BJ (cell line): ENCODE measurements around the gene TMEM91. TPM values are rescaled to one million over a fixed set of nuclear protein-coding genes. Genes with fewer than 3 reads are reported as not detected.

ENCODE experiments used
- CTCF ChIA-PET: fragments of 350-600 bp; formaldehyde crosslinking; extraction: SDS; loops from one replicate; lab custom pipeline; 2021; ENCODE audit warnings: antibody characterized with exemption, inconsistent platforms; lab: Yijun Ruan, JAX
- POLR2A ChIA-PET: fragments of 300-600 bp; sonication (Branson Sonifier 250); formaldehyde crosslinking; extraction: SDS; loops from one replicate; lab custom pipeline; 2021; ENCODE audit warnings: antibody characterized with exemption; lab: Charles Lee
- DNase-seq: peaks from one replicate; pipeline ENCODE4 v3.0.0-alpha.2; 2011; ENCODE audit warnings: low read depth
- H3K27me3 ChIP-seq: 2 replicates; pipeline ENCODE4 v1.6.0; 2011; ENCODE audit warnings: low read length; ENCODE audit not compliant: control insufficient read depth, insufficient read depth
- H3K36me3 ChIP-seq: 2 replicates; pipeline ENCODE4 v1.5.1; 2011; ENCODE audit warnings: low read length; ENCODE audit not compliant: control insufficient read depth, insufficient read depth
- H3K4me3 ChIP-seq: 2 replicates; pipeline ENCODE4 v1.5.1; 2011; ENCODE audit warnings: low read depth, mild to moderate bottlenecking, control low read depth, low read length
- CTCF ChIP-seq: IDR thresholded peaks from 2 replicates; pipeline ENCODE4 v1.5.1; 2011; ENCODE audit warnings: low read depth, mild to moderate bottlenecking, control low read depth, inconsistent platforms, low read length, moderate library complexity; ENCODE audit not compliant: insufficient read depth
- polyA plus RNA-seq: library from polyadenylated mRNA; depleted of rRNA; stranded (reverse); fragments of >200 nt; gene quantifications from 2 replicates; pipeline ENCODE4 v1.2.3, GENCODE V29; 2011

TMEM91 gene
- polyA plus RNA-seq, 1 experiment: 5.1 TPM

- Histone ChIP-seq H3K4me3 (no peak overlapping the region), H3K36me3 (peaks cover 1% of the 10 kb centered on the region; the same call in 1 of the 2 replicates), H3K27me3 (no peaks in the 10 kb centered on the region)
- ChIA-PET POLR2A (no interaction called here), CTCF (interaction anchor here (1.0 to 1.1 kb wide), 2 partner anchors 8 to 90 kb away, joined by 3 to 4 read pairs; no protein-coding TSS in a partner anchor)
- no peak for DNase-seq
- no peak for TF ChIP-seq CTCF
These were observed 22.8 kb downstream of the TMEM91 start for GRCh38 chr19:41399091-41399490.

- POLR2A ChIA-PET: no interaction called here
- CTCF ChIA-PET: no interaction called here
- Histone ChIP-seq H3K27me3 (no peaks in the 10 kb centered on the region), H3K36me3 (peaks cover 1% of the 10 kb centered on the region; the same call in 1 of the 2 replicates), H3K4me3 (no peak overlapping the region)
- no peak for DNase-seq
- no peak for TF ChIP-seq CTCF
These were observed 23.2 kb downstream of the TMEM91 start for GRCh38 chr19:41399525-41399924.

- no peak overlapping the region for H3K4me3 ChIP-seq
- CTCF ChIA-PET: no interaction called here
- no peaks in the 10 kb centered on the region for H3K27me3 ChIP-seq
- no peak for DNase-seq
- POLR2A ChIA-PET: interaction anchor here (0.7 kb wide), 1 partner anchor 33 kb away, joined by 4 read pairs; no protein-coding TSS in a partner anchor
- peaks cover 1% of the 10 kb centered on the region; the same call in 1 of the 2 replicates for H3K36me3 ChIP-seq
- no peak for TF ChIP-seq CTCF
These were observed 25.1 kb downstream of the TMEM91 start for GRCh38 chr19:41401483-41401882.

- Histone ChIP-seq H3K4me3 (no peak overlapping the region), H3K36me3 (peaks cover 1% of the 10 kb centered on the region; the same call in 1 of the 2 replicates), H3K27me3 (no peaks in the 10 kb centered on the region)
- ChIA-PET CTCF (no interaction called here), POLR2A (no interaction called here)
- TF ChIP-seq CTCF: no peak
- no peak for DNase-seq
These were observed 25.7 kb downstream of the TMEM91 start for GRCh38 chr19:41402010-41402409.

- ChIA-PET POLR2A (interaction anchor here (0.6 kb wide), 1 partner anchor 653 kb away, joined by 3 read pairs; the partner anchor contains the start of gene ACTMAP), CTCF (no interaction called here)
- peaks cover 1% of the 10 kb centered on the region; the same call in 1 of the 2 replicates for H3K36me3 ChIP-seq
- H3K4me3 ChIP-seq: no peak overlapping the region
- no peak for DNase-seq
- TF ChIP-seq CTCF: no peak
- no peaks in the 10 kb centered on the region for H3K27me3 ChIP-seq
These were observed 27.0 kb downstream of the TMEM91 start for GRCh38 chr19:41403181-41403970.
